HG03108 (cell line): ENCODE data around the gene ATXN2L.

Experiments
- ATAC-seq: cut with Tn5 transposase; IDR thresholded peaks from one replicate; pipeline ENCODE4 v1.9.1; 2021; ENCODE audit warnings: moderate library complexity; ENCODE audit not compliant: unreplicated experiment

The ATXN2L gene

GRCh38 chr16:28835864-28836760 is 13.3 kb downstream of the ATXN2L start:
- ATAC-seq: no peak

- no peak for ATAC-seq
These were observed 13.9 kb downstream of the ATXN2L start for GRCh38 chr16:28836761-28837064.

- ATAC-seq: no peak
These were observed 15.1 kb downstream of the ATXN2L start for GRCh38 chr16:28837672-28838557.

- no peak for ATAC-seq
These were observed 15.7 kb downstream of the ATXN2L start for GRCh38 chr16:28838558-28838918.

- ATAC-seq: no peak
These were observed 16.3 kb downstream of the ATXN2L start for GRCh38 chr16:28839004-28839639.

- ATAC-seq: no peak
These were observed 17.1 kb downstream of the ATXN2L start for GRCh38 chr16:28839899-28840298.

- ATAC-seq: no peak
These were observed 19.9 kb downstream of the ATXN2L start for GRCh38 chr16:28842696-28843095.

GRCh38 chr16:28843766-28844165 is 21.0 kb downstream of the ATXN2L start:
- no peak for ATAC-seq

- no peak for ATAC-seq
These were observed 21.6 kb downstream of the ATXN2L start for GRCh38 chr16:28844226-28844885.

GRCh38 chr16:28845293-28845692 is 22.5 kb downstream of the ATXN2L start:
- ATAC-seq: no peak

GRCh38 chr16:28845761-28846079 is 22.9 kb downstream of the ATXN2L start:
- no peak for ATAC-seq

GRCh38 chr16:28846080-28846932 is 23.5 kb downstream of the ATXN2L start, which contains the start of gene TUFM:
TSS of gene TUFM (minus strand) at chr16:28846348. CDS start at chr16:28846269, 79 bp downstream.
- peak; percentile 89 for ATAC-seq

GRCh38 chr16:28846933-28847273 is 24.1 kb downstream of the ATXN2L start:
- no peak for ATAC-seq

- no peak for ATAC-seq
These were observed 35.6 kb downstream of the ATXN2L start for GRCh38 chr16:28858421-28858820.

- ATAC-seq: no peak
These were observed 36.5 kb downstream of the ATXN2L start for GRCh38 chr16:28859326-28859725.

GRCh38 chr16:28863929-28864793 is 41.4 kb downstream of the ATXN2L start:
- no peak for ATAC-seq

GRCh38 chr16:28865001-28865688 is 42.3 kb downstream of the ATXN2L start:
- ATAC-seq: no peak

GRCh38 chr16:28865722-28866453 is 43.1 kb downstream of the ATXN2L start:
- no peak for ATAC-seq
